ENCODE data around the gene CASKIN1. TPM values are rescaled to one million over a fixed set of nuclear protein-coding genes. Genes with fewer than 3 reads are reported as not detected.

CASKIN1 gene
- polyA plus RNA-seq, 6 donors from 2014 or later: not detected

DNA sequence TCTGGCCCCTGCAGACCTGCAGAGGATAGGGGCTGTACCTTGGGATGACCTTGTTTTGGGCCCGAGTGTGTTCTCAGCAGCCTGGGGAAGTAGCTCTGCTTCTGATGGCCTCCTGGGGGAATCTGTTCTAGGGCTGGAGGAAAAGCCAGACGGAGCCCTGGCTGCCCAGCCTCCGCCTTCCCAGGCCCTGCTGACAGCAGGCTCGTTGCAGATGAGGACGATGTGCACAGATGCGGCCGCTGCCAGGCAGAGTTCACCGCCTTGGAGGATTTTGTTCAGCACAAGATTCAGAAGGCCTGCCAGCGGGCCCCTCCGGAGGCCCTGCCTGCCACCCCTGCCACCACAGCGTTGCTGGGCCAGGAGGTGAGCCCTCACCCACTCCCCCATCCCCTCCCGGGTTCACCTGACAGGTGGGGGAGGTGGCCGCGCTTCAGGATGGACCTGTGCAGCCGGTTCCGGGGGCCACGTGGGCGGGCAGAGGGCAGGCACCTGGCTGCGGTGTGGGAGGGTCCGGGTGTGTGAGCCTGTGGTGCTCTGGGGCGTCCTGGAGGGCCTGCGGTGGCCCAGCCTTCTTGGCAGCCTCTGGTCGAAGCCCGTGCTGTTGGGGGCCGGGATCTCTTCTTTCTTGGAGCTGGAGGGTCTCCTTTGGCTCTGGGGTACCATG is 31.9 kb upstream of the CASKIN1 start:
- Mint-ChIP-seq H3K9me3 (no peaks in the 10 kb centered on the region), H3K4me1 (peaks cover 0 to 21% (median 21%) of the 10 kb centered on the region in 3 donors), H3K27me3 (no peaks in the 10 kb centered on the region), H3K36me3 (peaks cover 0 to 11% of the 10 kb centered on the region in 2 donors), H3K27ac (no peak overlapping the region), H3K4me3 (no peak overlapping the region)
- DNase-seq: no peak
- ATAC-seq (ENCODE audit: low read depth in 2 of 2): no peak

- H3K27me3 Mint-ChIP-seq: no peaks in the 10 kb centered on the region
- H3K9me3 Mint-ChIP-seq: no peaks in the 10 kb centered on the region
- peaks cover 0 to 21% (median 21%) of the 10 kb centered on the region in 3 donors for H3K4me1 Mint-ChIP-seq
- peak overlapping the region in 2 of 8 donors; percentile 22 to 79 for H3K4me3 Mint-ChIP-seq
- ATAC-seq (ENCODE audit: low read depth in 2 of 2) (no peak), DNase-seq (no peak)
- H3K36me3 Mint-ChIP-seq: peaks cover 0 to 11% of the 10 kb centered on the region in 2 donors
- H3K27ac Mint-ChIP-seq: peak overlapping the region in 1 of 6 donors; percentile 58
Observed at GRCh38 chr16:2226918-2227317, 30.5 kb upstream of the CASKIN1 start.

GRCh38 chr16:2226245-2226793 is 29.9 kb upstream of the CASKIN1 start:
- DNase-seq: no peak
- peak overlapping the region in 6 of 8 donors; percentile 8 to 79 (median 20) for H3K4me3 Mint-ChIP-seq

DNA sequence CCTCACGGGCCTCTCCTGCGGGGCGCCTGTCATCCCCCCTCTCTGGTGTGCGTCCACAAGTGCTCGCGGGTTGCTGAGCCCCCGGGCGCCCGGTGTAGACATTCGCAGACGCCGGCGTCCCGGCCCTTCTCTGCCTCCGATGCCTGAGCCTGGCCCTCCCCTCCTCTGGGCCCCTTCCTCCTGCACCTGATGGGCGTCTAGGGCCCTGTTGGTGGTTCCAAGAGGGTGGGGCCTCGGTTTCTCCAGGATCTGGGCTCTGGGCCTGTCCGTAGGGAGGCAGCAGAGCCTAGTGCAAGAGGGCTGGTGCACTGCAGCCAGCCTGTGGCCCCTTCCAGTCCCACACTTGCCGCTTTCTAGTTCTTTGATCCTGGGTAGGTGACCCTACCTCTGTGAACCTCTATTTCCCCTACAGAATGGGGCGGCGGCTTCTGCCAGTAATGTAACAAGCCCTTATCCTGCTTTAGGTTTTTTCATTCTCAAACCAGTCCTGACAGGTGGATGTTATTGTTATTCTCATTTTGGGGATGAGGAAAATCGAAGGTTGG is 27.6 kb upstream of the CASKIN1 start:
- Mint-ChIP-seq H3K4me1 (peaks cover 0 to 21% (median 21%) of the 10 kb centered on the region in 3 donors), H3K4me3 (peak overlapping the region; percentile 70 to 92 (median 84)), H3K36me3 (no peaks in the 10 kb centered on the region), H3K27ac (peak overlapping the region in 4 of 6 donors; percentile 28 to 78 (median 62)), H3K9me3 (no peaks in the 10 kb centered on the region), H3K27me3 (no peaks in the 10 kb centered on the region)
- DNase-seq: no peak
- peak; percentile 3 to 7 for ATAC-seq (ENCODE audit: low read depth in 2 of 2)

More at GRCh38 chr16:2226245-2226793, 29.9 kb upstream of the CASKIN1 start:
- Mint-ChIP-seq H3K4me1 (peaks cover 0 to 21% (median 21%) of the 10 kb centered on the region in 3 donors), H3K27me3 (no peaks in the 10 kb centered on the region), H3K36me3 (peaks cover 0 to 11% of the 10 kb centered on the region in 2 donors), H3K27ac (peak overlapping the region in 3 of 6 donors; percentile 58 to 80 (median 68)), H3K9me3 (no peaks in the 10 kb centered on the region)
- ATAC-seq (ENCODE audit: low read depth in 2 of 2): no peak

GRCh38 chr16:2223221-2223941 is 27.0 kb upstream of the CASKIN1 start, which contains the start of gene E4F1:
Gene E4F1 (plus strand): TSS chr16:2223591. CDS start chr16:2223614, 23 bp downstream.
- peaks cover 0 to 21% (median 21%) of the 10 kb centered on the region in 3 donors for H3K4me1 Mint-ChIP-seq
- peak within 1 kb of the TSS; percentile 75 to 94 (median 87) for H3K4me3 Mint-ChIP-seq
- peak within 1 kb of the TSS; percentile 44 to 89 (median 68) for H3K27ac Mint-ChIP-seq
- H3K27me3 Mint-ChIP-seq: no peaks in the 10 kb centered on the region
- DNase-seq: peak; percentile 99
- peak; percentile 96 to 97 for ATAC-seq (ENCODE audit: low read depth in 2 of 2)
- no peaks in the 10 kb centered on the region for H3K36me3 Mint-ChIP-seq
- no peaks in the 10 kb centered on the region for H3K9me3 Mint-ChIP-seq

DNA sequence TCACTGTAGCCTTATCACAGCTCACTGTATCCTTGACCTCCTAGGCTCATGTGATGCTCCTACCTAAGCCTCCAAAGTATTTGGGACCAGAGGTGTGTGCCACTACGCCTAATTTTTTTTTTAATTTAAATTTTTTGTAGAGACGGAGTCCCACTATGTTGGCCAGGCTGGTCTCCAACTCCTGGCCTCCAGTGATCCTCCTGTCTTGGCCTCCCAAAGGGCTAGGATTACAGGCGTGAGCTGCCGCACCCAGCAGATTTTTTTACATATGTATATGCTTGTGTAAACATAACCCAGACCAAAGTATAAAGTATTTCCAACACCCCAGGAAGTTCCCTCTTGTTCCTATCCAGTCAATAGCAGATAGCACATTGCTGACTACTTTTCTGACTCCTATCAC is 19.9 kb upstream of the CASKIN1 start:
- DNase-seq (no peak), ATAC-seq (ENCODE audit: low read depth in 2 of 2) (no peak)
- no peaks in the 10 kb centered on the region for H3K27me3 Mint-ChIP-seq
- peak overlapping the region in 1 of 6 donors; percentile 82 for H3K27ac Mint-ChIP-seq
- H3K36me3 Mint-ChIP-seq: no peaks in the 10 kb centered on the region
- H3K4me1 Mint-ChIP-seq: peaks cover 10 to 18% (median 11%) of the 10 kb centered on the region in 3 donors
- no peaks in the 10 kb centered on the region for H3K9me3 Mint-ChIP-seq
- peak overlapping the region in 7 of 8 donors; percentile 55 to 94 (median 87) for H3K4me3 Mint-ChIP-seq

GRCh38 chr16:2214719-2214968 is 18.2 kb upstream of the CASKIN1 start, which contains the start of gene PGP:
Gene PGP (minus strand): TSS chr16:2214840. CDS start chr16:2214777, 63 bp downstream.
- Mint-ChIP-seq H3K9me3 (no peaks in the 10 kb centered on the region), H3K27me3 (no peaks in the 10 kb centered on the region), H3K27ac (peak within 1 kb of the TSS in 4 of 6 donors; percentile 82 to 92 (median 84)), H3K4me1 (peaks cover 10 to 18% (median 11%) of the 10 kb centered on the region in 3 donors), H3K36me3 (no peaks in the 10 kb centered on the region), H3K4me3 (peak within 1 kb of the TSS; percentile 86 to 94 (median 89))
- ATAC-seq (ENCODE audit: low read depth in 2 of 2) (peak; percentile 95 to 96), DNase-seq (no peak)

DNA sequence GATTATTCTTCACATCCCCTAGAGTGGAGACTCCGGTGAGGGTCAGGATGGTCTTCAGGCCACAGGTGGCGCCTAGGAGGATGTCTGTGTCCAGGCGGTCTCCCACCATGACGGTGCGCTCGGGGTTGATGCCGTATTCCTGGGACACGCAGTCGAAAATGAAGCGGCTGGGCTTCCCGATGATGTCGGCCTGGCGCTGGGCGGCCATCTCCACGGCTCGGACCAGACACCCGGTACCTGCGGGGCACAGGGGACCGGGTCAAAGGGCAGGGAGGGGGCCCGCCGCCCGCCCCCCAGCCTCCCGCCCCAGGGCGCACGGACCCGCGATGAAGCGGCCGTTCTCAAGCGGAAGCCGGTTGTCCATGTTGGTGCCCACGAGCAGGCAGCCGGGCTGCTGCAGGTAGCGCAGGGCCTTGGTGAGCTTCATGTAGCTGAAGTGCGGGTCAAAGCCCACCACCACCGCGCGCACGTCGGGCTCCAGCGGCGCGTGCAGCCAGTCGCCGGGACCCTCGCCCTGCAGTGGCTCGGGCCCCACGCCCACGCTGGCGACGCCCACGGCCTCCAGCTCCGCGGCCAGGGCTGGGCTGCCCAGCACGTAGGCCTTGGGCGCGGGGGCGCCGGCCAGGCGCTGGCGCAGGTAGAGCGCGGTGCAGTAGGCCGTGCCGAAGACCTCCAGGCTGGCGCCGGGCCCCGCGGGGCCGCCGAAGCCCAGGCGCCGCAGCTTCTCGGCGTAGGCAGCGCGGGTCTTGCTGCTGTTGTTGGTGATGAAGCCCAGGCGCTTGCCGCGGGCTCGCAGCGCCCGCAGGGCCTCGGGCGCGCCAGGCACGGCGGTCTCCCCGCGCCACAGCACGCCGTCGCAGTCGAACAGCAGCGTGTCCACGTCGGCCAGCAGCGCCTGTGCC is 17.7 kb upstream of the CASKIN1 start:
- Mint-ChIP-seq H3K36me3 (no peaks in the 10 kb centered on the region), H3K27ac (peak overlapping the region in 1 of 6 donors; percentile 82), H3K4me1 (peaks cover 10 to 18% (median 11%) of the 10 kb centered on the region in 3 donors), H3K27me3 (no peaks in the 10 kb centered on the region), H3K9me3 (no peaks in the 10 kb centered on the region), H3K4me3 (peak overlapping the region; percentile 69 to 87 (median 82))
- peak; percentile 2 to 3 for ATAC-seq (ENCODE audit: low read depth in 2 of 2)
- DNase-seq: no peak

GRCh38 chr16:2212362-2213324 is 16.2 kb upstream of the CASKIN1 start:
- ATAC-seq (ENCODE audit: low read depth in 2 of 2): no peak
- Mint-ChIP-seq H3K4me1 (peaks cover 13 to 21% (median 17%) of the 10 kb centered on the region in 3 donors), H3K36me3 (peaks cover 0 to 5% of the 10 kb centered on the region in 2 donors), H3K4me3 (peak overlapping the region; percentile 36 to 86 (median 78)), H3K9me3 (no peaks in the 10 kb centered on the region), H3K27me3 (no peaks in the 10 kb centered on the region), H3K27ac (peak overlapping the region in 2 of 6 donors; percentile 21 to 73)
- DNase-seq: no peak

DNA sequence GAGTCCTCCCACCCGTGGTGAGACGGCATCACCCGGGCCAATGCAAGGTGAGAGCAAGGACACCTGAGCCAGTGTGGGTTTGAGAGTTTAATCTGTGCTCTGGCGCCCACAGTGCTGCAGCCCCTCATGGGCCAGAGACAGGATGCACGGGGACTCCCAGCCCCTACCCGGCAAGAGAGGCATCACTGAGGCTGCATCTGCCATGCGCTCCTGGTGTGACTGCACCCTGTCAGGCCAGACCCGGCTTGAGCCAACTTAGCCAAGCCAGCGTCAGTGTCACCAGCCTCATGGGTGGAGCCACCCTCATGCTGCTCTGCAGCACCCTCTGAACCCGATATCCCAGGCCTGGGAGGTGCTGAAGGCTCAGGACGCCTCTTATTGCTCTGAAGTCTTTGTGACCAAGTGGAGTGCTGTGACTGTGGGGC is 15.5 kb upstream of the CASKIN1 start:
- Mint-ChIP-seq H3K4me3 (peak overlapping the region in 3 of 8 donors; percentile 13 to 46 (median 25)), H3K9me3 (no peaks in the 10 kb centered on the region), H3K4me1 (peaks cover 17 to 26% (median 22%) of the 10 kb centered on the region in 3 donors), H3K27ac (peak overlapping the region in 1 of 6 donors; percentile 73), H3K27me3 (no peaks in the 10 kb centered on the region), H3K36me3 (peaks cover 0 to 9% of the 10 kb centered on the region in 2 donors)
- ATAC-seq (ENCODE audit: low read depth in 2 of 2): no peak
- no peak for DNase-seq

DNA sequence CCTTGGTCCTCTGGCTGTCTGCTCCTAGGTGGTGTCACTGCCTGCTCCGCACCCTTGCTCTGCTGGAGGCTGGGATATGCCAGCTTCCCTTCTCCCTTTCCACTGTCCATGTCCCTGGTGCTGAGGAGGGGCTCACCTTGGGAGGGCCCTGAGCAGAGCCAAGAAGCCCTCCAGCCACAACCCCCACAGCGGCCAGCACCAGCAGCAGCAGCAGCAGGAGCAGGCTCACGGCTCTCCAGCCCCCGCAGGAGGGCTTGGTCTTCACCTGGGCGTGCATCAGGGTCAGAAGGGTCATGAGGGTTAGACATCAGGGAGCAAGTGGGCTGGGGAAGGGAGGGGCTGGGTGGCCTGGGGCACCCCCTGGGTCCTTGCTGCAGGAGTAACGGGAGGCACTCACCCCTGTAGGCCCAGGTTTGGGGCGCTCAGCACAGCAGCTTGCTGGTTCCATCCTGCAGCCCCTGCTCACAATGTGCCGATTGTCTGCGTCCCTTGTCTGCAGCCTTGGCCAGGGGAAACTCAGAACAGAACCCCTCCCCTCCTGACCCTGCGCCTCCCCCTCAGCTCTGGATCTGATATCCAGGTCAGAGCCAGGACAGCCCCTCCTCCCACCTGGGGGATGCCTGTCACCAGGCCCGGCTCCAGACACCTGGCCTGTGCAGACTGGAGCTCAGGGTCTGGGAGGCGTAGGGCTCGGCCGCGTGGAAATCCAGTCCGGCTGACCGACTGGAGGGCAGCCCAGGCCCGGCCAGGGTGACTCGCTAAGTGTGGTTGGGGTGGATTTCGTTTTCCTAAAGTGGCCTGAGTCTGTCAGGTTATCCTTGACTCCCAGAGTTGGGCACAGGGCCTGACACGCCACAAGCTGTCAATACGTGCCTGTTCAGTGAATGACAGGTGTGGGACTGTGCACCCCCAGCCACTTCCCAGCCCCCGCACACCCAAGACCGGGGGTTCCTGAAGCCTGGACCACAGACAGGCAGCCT is 14.3 kb upstream of the CASKIN1 start, which contains the start of gene BRICD5:
BRICD5 (minus strand) TSS at position 478 of the 980 bp plus-strand sequence; CDS start at position 448, 30 bp downstream.
- Mint-ChIP-seq H3K4me1 (peaks cover 21 to 29% (median 27%) of the 10 kb centered on the region in 3 donors), H3K36me3 (peaks cover 0 to 9% of the 10 kb centered on the region in 2 donors), H3K27ac (peak within 1 kb of the TSS in 1 of 6 donors; percentile 47), H3K4me3 (peak within 1 kb of the TSS in 2 of 8 donors; percentile 45 to 46), H3K27me3 (no peaks in the 10 kb centered on the region), H3K9me3 (no peaks in the 10 kb centered on the region)
- DNase-seq (no peak), ATAC-seq (ENCODE audit: low read depth in 2 of 2) (no peak)
